Measurements from ENCODE around the gene EEF2K. TPM values are rescaled to one million over a fixed set of nuclear protein-coding genes. Genes with fewer than 3 reads are reported as not detected.

Gene EEF2K
- total RNA-seq, 1 donor from 2014 or later: 35.2 TPM

DNA sequence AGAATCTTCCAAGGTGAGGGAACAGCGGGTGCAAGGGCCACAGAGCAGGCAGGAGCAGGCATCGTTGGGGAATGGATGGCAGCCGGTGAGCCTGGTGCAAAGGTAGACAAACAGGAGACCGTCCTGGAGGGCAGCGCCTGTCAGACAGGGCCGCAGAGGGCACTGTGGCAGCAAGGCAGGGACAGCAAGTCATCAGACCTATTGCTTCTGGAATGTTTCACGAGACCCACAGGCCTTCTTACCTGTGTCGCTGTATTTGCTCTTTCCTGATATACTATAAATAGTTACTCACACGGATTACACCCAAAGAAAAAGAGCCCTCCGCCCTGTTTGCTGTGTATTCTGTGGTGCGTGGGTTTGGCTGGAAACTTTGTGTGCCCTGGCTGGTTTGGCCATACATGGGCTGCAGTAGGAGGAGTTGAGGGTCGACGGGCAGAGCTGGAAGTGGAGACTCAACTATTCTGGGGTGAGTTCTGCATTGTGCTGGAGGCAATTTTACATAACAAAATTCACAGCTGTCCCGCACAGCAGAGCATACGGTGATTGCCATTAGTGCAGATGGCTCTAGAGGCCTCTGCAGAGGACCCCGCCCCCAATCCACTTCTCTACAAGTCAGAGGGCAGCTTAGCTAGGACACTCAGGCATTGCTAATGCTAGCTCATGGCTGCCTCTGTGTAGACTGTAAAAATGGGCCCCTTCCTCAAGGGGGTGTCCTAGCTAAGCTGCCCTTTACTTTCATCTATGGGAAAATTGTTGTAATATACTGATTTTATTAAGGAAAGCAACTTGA is 72.6 kb downstream of the EEF2K start:
- no peak overlapping the region for H3K4me3 ChIP-seq
- intact Hi-C loops (cut with DNase I): no loop called here
- no peaks in the 10 kb centered on the region for H3K9me3 ChIP-seq
- TF ChIP-seq, protein P1, sequence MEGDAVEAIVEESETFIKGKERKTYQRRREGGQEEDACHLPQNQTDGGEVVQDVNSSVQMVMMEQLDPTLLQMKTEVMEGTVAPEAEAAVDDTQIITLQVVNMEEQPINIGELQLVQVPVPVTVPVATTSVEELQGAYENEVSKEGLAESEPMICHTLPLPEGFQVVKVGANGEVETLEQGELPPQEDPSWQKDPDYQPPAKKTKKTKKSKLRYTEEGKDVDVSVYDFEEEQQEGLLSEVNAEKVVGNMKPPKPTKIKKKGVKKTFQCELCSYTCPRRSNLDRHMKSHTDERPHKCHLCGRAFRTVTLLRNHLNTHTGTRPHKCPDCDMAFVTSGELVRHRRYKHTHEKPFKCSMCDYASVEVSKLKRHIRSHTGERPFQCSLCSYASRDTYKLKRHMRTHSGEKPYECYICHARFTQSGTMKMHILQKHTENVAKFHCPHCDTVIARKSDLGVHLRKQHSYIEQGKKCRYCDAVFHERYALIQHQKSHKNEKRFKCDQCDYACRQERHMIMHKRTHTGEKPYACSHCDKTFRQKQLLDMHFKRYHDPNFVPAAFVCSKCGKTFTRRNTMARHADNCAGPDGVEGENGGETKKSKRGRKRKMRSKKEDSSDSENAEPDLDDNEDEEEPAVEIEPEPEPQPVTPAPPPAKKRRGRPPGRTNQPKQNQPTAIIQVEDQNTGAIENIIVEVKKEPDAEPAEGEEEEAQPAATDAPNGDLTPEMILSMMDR (IDR thresholded peaks at IDR 0.05): no peak
- no peak overlapping the region for H3K27ac ChIP-seq
- H3K27me3 ChIP-seq (ENCODE audit: low read depth): no peaks in the 10 kb centered on the region
- DNase-seq: no peak
- H3K36me3 ChIP-seq: peaks cover 94% of the 10 kb centered on the region
- ATAC-seq: peak in 1 of 2 donors; percentile 54
- no peaks in the 10 kb centered on the region for H3K4me1 ChIP-seq

DNA sequence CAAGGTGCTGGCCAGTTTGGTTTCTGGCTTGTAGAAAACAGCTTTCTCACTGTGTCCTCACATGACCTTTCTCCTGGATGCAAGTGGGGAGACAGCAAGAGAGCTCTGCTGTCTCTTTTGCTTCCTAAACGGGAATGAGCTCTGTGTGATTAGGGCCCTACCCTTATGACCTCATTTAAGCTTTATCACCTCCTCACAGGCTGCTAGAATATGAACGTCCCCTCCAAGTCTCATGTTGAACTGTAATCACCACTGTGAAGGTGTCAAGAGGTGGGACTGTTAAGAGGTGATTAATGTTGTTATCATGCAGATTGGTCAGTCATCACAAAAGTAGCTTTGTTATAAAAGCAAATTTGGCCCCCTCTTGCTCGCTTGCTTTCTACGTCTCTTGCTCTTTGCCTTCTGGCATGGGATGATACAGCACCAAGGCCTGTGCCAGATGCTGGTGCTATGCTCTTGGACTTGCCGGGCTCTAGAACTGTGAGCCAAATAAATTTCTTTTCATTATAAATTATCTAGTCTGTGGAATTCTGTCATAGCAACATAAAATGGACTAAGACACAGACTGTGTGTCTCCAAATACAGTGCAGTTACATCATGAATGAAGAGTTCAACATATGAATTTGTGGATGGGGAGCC is 76.3 kb downstream of the EEF2K start:
- Histone ChIP-seq H3K36me3 (peaks cover 73% of the 10 kb centered on the region), H3K4me3 (no peak overlapping the region), H3K4me1 (peaks cover 7% of the 10 kb centered on the region), H3K9me3 (no peaks in the 10 kb centered on the region), H3K27ac (no peak overlapping the region), H3K27me3 (ENCODE audit: low read depth) (no peaks in the 10 kb centered on the region)
- intact Hi-C loops (cut with DNase I): no loop called here
- TF ChIP-seq, protein P1 (IDR thresholded peaks at IDR 0.05): no peak
- DNase-seq (no peak), ATAC-seq (no peak)

DNA sequence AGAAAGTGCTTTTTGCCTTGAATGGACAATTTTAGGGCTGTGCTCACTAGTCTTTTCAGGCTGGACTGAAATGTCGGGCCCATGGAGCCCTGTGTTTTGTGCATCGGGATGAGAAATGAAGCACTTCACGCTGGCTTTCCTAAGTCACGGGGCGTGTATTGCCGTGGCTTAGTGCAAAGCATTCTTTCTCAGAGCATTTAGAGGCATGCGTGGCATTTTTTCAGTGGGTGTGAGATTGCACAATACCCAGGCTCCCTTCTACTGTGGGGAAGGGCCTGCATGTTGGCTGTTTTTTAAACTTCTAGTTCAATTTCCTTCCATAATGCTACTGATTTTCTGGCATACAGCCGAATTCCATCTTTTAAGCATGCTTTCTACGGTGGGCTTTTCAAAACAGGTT is 78.6 kb downstream of the EEF2K start:
- intact Hi-C loops (cut with DNase I): no loop called here
- peaks cover 7% of the 10 kb centered on the region for H3K4me1 ChIP-seq
- TF ChIP-seq, protein P1 (IDR thresholded peaks at IDR 0.05): no peak
- H3K9me3 ChIP-seq: no peaks in the 10 kb centered on the region
- H3K36me3 ChIP-seq: peaks cover 55% of the 10 kb centered on the region
- DNase-seq: no peak
- H3K27ac ChIP-seq: peak overlapping the region; percentile 16
- peak; percentile 42 to 65 for ATAC-seq
- H3K4me3 ChIP-seq: no peak overlapping the region
- no peaks in the 10 kb centered on the region for H3K27me3 ChIP-seq (ENCODE audit: low read depth)

DNA sequence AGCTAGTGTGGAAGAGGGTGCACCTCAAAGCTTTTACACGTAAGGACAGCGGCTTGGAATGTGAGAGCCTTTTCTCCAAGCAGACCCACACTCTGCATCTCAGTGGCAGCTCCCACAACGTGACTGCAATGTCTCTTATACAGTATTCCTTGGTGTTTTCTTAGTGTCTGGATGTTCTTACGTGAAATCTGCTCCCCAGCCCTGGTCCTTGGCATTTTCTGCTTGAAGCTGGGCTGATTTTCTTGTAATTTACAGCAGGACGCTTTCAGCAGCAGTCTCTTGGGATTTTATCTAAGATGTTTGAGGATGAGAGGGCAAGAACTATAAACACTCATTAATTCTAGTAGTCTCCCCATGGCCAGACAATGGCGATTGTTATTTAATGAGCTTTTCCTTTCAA is 79.0 kb downstream of the EEF2K start:
- Histone ChIP-seq H3K36me3 (peaks cover 50% of the 10 kb centered on the region), H3K4me1 (peaks cover 7% of the 10 kb centered on the region), H3K27me3 (ENCODE audit: low read depth) (no peaks in the 10 kb centered on the region), H3K4me3 (no peak overlapping the region), H3K27ac (peak overlapping the region; percentile 16), H3K9me3 (no peaks in the 10 kb centered on the region)
- ATAC-seq (no peak), DNase-seq (no peak)
- intact Hi-C loops (cut with DNase I): no loop called here
- TF ChIP-seq, protein P1 (IDR thresholded peaks at IDR 0.05): no peak

DNA sequence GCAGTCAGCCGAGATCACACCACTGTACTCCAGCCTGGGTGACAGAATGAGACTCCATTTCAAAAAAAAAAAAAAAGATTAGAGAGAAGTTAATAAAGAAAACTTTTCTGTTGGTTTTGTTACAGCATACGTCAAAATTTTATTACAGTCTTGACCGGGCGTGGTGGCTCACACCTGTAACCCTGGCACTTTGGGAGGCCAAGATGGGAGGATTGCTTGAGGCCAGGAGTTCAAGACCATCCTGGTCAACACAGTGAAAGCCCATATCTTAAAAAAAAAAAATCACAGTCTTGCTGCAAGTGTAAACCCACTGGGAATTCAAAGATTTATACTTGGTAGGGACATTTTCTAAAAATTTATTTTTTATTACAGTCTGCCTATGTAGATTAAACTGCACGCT is 84.9 kb downstream of the EEF2K start:
- Histone ChIP-seq H3K4me3 (no peak overlapping the region), H3K36me3 (no peaks in the 10 kb centered on the region), H3K27me3 (ENCODE audit: low read depth) (no peaks in the 10 kb centered on the region), H3K27ac (no peak overlapping the region), H3K9me3 (no peaks in the 10 kb centered on the region), H3K4me1 (peaks cover under 1% of the 10 kb centered on the region)
- DNase-seq: no peak
- no peak for ATAC-seq
- intact Hi-C loops (cut with DNase I): no loop called here
- TF ChIP-seq, protein P1 (IDR thresholded peaks at IDR 0.05): no peak

Measured in lower lobe of right lung (tissue), 2 donors.